ENCODE measurements around the gene MAGI3.
"Not testable (repeated sequence)": the region's sequence is repeated elsewhere in the genome, so short reads cannot be mapped to it uniquely, and the experiment has no call there.

MAGI3 gene

GRCh38 chr1:113438505-113439276 lies 48.4 kb downstream of the MAGI3 start:
- no peak for DNase-seq

GRCh38 chr1:113439277-113439670 lies 49.0 kb downstream of the MAGI3 start:
- DNase-seq: no peak

- no peak for DNase-seq
These were observed 51.8 kb downstream of the MAGI3 start for GRCh38 chr1:113442131-113442530.

- DNase-seq: no peak
These were observed 54.5 kb downstream of the MAGI3 start for GRCh38 chr1:113444857-113445256.

GRCh38 chr1:113451710-113452109 lies 61.4 kb downstream of the MAGI3 start:
- DNase-seq: no peak

- DNase-seq: no peak
These were observed 62.8 kb downstream of the MAGI3 start for GRCh38 chr1:113452921-113453770.

GRCh38 chr1:113453771-113454083 lies 63.4 kb downstream of the MAGI3 start:
- DNase-seq: no peak

- no peak for DNase-seq
These were observed 65.1 kb downstream of the MAGI3 start for GRCh38 chr1:113455374-113455773.

- DNase-seq: no peak
These were observed 66.7 kb downstream of the MAGI3 start for GRCh38 chr1:113456967-113457366.

- DNase-seq: no peak
These were observed 69.0 kb downstream of the MAGI3 start for GRCh38 chr1:113459279-113459678.

GRCh38 chr1:113467991-113468390 lies 77.7 kb downstream of the MAGI3 start:
- no peak for DNase-seq

GRCh38 chr1:113478427-113479195 lies 88.3 kb downstream of the MAGI3 start:
- DNase-seq: not testable (repeated sequence)

- no peak for DNase-seq
These were observed 89.7 kb downstream of the MAGI3 start for GRCh38 chr1:113479713-113480676.

- not testable (repeated sequence) for DNase-seq
These were observed 94.8 kb downstream of the MAGI3 start for GRCh38 chr1:113485131-113485530.

GRCh38 chr1:113488576-113489177 lies 98.4 kb downstream of the MAGI3 start:
- no peak for DNase-seq

- DNase-seq: no peak
These were observed 100.1 kb downstream of the MAGI3 start for GRCh38 chr1:113490384-113490783.

- no peak for DNase-seq
These were observed 103.2 kb downstream of the MAGI3 start for GRCh38 chr1:113493533-113493932.

- DNase-seq: no peak
These were observed 115.0 kb downstream of the MAGI3 start for GRCh38 chr1:113505357-113505756.

- DNase-seq: no peak
These were observed 117.4 kb downstream of the MAGI3 start for GRCh38 chr1:113507552-113508214.
